GM19240 (cell line): Measurements from ENCODE around the gene TCF3.
A peak's percentile ranks its signal among the peaks of the same experiment; 100 is the strongest.

Source experiments
- DNase-seq: peaks from one replicate; pipeline ENCODE4 v3.0.0; 2011; ENCODE audit warnings: low spot score; ENCODE audit not compliant: insufficient read length

TCF3 gene

DNA sequence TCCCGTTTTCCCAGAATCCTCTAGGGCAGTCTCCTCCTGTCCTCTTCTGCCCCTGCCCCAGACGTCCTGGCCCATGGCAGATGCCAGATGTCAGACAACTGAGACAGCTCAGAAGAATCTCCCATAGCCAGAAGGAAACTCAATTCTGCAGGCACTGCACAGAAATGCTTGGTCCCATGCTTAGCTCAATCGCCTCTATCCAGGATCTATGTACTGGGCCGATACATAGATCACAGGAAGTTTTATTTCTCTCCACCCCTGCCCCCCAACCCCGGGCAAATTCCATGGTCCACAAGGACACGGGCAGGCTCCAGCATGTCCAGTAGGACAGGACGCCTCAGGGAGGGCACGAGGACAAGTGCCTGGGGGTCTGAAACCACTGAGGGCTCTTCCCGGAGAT is 64.5 kb downstream of the TCF3 start:
- DNase-seq, result no peak

DNA sequence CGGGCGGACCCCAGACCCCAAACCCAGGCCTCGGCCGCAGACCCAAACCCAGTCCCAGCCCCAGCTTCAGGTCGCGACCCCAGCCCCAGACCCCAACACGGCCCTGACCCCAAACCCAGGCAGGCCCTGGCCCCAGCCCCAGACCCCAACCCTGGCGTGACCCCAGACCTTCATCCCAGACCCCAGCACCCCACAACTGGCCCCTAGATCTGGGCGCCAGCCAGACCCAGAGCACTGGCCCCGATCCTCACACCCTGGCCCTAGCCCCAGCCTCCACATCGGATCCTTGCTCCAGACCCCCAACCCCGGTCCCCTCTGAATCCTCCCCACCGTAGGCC is 67.2 kb downstream of the TCF3 start:
- no peak for DNase-seq

DNA sequence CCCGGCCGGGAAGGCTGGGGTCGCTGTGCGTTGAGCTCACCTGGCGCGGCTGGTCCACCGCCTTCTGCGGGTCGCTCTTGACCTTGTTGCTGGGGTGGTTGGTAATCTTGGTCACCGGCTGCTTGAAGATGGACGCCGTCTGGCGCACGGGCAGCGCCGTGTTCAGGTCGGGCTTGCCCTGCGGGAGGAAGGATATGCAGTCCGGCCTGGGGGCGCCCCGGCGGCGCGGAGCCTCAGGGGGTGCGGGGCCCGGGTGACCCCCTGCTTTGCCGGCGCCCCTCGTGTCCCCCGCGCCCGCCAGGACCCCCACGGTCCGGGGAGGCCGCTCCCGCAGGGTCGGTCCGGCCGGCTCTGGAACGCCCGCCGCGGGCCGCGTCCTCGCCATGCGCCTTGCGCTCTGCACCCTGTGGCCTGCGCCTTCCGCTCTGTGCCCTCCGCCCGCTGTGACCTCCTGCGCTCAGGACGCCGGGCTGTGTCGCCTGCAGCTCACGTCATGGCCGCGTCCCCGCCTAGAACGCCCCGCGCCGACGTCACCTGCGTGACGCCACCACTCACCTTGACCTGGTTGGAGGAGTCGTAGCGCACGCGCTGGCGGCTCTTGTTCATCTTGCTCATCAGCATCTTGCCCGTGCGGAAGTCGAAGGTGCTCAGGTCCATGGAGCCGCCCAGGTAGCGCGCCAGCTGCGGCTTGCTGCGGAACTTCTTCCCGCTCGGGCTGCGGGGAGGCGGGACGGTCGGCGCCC is 67.7 kb downstream of the TCF3 start:
- no peak for DNase-seq

DNA sequence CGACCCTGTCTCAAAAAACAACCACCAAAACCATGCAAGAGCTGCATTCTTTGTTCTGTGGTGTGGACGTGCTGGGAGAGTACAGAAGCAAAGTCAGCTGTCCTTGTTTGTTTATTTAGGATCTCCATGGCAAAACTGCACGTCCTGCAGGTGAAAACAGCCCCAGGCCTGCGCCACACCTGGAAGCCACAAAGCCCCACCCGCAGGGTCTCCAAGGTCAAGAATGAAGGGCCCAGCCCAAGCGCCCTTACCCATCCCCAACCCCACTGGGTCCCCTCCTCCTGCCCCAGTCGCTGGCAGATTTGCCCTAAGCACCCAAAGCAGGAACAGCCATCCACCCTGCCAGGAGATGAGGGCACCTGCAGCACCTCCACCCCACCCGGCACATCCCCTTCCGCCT is 70.2 kb downstream of the TCF3 start:
- no peak for DNase-seq

DNA sequence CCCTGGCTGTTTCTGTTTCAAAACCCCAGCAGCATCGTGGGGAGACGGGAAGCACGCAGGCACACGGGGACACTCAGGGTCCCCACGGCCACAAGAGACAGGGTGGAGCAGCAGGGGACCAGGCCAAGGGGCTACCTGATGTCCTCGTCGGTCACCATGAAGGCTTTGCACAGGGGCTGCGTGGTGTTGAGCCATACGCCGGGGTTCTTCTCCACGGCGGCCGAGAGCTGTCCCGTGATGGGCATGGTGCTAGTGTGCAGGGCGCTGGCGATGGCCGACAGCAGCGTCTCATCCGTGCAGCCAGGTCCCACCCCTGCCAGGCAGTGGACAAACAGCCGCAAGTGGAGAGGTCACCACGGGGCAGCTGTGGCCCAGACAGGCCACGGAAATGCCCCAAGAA is 71.5 kb downstream of the TCF3 start:
- DNase-seq, result no peak

DNA sequence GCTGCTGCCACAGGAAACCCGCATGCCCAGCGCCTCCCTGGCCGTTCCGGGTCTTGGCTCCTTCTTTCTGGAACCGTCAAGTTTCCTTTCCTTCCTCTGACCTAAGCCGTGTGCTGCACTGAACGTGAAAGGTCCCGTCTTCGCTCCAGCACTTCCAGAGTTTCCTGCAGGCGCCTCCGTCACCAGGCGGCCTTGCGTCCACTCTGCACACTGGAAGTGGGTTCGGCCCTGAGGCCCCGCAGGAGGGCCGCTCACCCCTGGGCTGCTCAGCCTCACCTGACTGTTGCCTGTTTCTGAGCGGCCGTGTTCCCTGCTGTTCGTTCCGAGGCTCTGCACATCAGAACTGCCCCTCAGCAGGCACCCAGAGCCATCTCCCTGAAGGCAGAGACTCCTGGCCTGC is 72.0 kb downstream of the TCF3 start:
- no peak for DNase-seq

DNA sequence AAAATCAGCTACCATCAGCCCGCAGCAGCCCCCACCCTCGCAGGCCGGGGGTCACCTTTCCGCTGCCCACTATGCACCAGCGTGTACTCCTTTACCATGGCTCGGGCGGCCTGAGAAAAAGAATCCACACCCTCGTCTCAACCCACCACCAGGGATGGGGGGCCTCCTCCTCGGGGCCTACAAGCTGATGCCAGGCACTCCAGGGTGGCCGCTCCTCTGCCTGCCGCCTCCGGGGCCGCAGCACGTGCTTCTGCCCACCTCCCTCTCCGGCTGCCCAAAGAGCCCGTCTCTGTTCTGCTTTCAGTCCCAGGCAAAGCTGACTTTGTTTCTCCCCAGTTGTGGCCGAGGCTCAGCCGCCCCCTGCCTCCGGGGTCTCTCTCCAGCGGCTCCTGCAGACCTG is 73.2 kb downstream of the TCF3 start:
- no peak for DNase-seq

DNA sequence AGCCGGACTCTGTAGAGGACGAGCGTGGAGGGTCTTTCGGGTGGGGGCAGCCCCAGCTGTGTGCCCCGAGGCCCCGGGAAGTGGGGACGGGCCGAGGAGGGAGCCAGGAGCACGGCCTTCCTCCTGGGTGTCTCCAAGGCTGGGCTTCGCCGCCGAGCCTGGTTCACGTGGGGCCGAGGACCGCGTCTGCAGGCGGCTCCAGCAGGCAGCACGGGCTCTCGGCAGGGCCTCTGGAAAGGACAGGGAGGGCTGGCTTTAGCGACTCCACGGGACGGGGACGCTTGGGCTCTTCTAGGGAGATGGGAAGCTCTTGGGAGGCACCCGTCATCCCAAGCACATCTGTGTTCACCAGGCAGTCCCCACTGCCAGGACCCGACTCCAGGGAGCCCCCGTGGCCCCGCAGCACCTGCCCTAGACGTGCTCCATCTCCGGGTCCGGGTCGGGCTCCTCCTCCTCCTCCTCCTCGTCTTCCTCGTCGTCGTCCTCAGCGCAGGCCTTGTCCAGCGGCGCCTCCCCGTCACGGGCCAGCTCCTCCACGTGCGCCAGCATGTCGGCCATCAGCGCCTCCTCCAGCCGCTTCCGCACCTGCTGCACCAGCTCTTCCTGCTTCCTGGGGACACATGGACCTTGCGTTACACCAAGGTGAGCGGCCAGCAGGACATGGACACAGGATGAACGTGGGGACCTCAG is 74.3 kb downstream of the TCF3 start:
- no peak for DNase-seq

DNA sequence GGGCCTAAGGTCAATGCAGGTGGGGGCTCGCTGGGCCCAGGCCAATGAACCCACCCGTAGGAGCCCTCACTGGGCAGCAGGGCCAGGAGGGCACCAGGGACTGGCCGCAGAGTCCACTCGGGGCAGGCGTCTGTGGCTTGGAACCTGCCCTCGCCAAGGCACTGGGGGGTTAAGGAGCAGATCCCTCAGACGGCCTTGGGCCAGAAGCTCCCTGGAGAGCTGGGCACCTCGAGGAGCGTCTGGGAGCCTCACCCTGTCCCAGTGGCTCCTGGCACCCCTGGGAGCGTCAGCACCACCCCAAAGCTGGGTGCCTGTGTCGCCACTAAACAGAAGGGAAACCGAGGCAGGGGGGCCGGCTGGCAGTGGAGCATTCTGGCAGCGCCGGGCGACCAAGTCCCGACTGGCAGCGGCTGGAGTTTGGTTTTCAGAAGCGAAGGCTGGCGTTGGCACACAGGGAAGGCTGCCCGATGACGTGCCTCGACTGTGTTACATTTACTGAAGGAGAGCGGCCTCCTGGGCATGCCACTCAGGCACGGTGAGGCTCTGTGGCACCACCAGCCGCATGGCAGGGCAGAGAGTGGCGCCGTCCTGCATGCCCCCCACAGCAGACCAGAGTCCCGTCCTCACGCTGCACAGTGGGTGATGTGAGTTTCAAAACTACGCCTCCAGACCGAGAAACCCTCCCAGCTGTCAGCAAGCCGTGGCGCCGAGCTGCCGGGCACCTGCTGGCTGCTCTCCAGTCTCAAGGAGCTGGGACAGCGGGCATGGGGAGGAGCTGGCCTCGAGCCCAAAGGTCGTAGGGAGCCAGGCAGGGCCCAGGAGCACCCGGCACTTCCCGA is 75.1 kb downstream of the TCF3 start:
- DNase-seq, result no peak

DNA sequence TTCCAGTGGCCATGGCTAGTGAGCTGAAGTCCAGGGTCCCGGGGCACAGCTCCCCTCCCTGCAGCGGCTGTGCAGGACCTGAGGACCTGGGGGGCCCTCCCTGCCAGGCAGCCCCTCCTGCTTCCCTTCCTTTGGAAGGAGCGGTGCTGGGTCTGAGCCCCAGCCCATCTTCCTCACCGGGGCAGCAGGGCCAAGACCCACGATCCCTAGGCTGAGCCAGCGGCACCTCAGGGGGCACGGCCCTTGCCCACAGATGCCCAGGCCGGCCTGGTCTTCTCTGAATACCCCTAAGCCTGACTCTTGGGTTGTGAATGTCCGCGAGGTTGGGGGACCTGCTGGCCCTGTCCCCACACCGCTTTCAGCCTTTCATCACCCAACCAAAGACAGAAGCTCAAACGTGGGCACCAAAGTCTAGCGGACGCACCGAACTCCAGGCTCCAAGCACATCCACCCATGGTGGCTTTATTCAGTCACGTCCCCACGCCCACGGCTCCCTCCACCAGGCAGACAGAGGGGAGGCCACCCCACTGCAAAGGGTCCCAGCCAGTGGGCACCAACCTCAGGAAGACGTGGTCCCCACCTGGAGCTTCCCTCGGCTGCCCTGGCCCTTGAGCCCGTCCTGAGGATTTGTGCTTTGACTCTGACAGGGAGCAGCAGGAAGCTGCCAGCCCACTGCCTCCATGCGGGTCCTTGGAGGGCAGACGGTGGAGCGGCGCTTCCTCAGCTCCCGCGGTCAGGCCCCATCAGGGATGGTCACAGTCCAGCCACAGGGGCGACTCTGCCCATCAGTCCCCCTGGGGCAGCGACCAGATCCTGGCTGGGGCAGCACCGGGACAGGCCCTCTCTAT is 75.9 kb downstream of the TCF3 start:
- no peak for DNase-seq

DNA sequence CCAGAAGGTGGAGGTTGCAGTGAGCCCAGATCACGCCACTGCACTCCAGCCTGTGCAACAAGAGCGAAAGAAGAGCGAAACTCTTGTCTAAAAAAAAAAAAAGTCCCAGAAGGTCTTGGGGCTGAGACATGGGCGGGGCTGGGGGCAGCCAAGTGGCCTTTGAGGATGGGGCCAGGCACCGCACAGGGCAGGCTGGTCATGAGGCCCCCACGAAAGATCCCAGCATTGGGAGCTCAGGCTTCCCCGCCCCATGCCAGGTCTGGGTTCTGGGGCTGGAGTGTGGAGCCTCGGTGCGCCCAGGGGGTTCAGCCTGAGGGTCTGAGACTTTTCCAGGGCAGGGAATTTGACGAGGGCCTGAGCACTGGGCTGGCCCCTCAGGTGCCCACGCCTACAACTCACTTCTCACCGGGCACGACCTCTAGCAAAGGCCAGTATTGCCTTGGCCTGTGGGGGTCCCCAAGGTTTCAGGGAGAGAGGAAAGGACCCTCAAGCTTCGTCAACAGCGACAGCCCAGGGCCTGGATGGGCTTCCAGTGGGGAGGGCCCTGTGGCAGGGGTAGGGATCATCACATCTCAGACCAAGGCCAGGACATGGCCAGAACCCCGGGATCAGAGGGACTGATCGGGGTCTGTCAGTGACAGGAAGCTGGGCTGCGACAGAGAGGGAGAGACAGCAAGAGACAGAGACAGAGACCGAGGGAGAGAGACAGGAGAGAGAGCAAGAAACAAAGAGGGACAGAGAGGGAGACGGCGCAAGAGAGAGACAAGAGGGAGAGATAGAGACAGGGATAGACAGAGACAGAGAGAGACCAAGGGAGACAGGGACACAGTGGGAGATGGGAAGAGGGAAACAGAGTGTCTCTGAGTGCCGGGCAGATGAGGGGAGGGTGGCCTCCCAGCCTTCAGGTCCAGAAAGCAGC is 76.8 kb downstream of the TCF3 start:
- DNase-seq, result no peak

DNA sequence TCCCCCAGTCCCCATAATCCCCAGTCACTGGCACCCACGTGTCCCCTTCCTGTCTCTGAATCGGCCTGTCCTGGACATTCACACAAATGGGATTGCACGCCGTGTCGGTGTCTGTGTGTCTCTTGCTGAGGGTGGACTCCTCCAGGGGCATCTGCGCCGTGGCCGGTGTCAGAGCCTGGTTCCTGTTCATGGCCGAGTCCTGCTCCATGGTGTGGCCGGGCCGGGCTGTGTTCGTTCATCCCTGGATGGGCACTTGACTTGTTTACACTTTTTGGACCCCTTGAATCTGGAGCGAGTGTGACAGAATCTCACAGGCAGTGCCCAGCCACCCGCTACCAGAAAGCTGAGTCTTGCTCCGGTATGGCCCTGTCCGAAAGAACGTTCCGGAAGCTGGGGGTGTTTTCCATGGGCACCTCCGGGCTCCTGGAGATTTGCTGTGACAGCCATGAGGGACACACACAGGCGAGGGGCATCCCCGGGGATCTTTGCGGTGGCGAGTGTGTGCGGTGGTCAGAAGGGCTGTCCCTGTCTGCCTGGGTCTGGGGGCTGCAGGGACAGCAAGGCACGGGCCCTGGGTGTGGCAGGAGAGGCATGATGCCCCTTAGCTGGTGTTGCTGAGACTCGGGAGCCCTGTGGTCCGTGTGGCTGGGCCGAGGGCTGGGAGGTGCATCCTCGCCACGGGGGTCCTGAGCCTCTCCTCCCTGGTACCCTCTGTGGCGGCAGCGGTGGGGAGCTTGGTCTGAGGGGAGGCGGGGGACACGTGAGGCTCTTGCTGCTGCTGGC is 77.9 kb downstream of the TCF3 start:
- DNase-seq, result no peak

DNA sequence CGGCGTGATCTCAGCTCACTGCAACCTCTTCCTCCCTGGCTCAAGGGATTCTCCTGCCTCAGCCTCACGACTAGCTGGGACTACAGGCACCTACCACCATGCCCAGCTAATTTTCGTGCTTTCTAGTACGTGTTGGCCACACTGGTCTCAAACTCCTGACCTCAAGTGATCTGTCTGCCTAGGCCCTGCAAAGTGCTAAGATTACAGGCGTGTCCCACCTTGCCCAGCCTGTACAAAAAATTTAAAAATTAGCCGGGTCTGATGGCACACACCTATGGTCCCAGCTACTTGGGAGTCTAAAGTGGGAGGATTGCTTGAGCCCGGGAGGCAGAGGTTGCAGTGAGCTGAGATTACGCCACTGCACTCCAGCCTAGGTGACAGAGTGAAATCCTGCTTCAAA is 79.6 kb downstream of the TCF3 start:
- DNase-seq, result no peak

DNA sequence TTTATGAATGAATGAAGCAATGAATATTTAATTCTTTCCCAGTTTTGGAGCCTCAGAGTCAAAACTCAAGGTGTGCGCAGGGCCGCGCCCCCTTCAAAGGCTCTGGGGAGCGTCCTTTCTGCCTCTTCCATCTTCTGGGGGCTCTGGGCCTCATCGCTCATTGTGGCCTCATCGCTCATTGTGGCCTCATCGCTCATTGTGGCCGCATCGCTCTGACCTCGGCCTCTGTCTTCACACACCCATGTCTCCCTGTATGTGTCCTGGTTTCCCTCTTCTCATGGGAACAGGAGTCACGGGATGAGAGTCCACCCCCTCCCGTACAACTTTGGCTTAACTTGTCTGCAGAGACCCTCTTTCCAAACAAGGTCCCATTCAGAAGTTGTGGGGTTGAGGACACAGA is 81.1 kb downstream of the TCF3 start:
- no peak for DNase-seq

DNA sequence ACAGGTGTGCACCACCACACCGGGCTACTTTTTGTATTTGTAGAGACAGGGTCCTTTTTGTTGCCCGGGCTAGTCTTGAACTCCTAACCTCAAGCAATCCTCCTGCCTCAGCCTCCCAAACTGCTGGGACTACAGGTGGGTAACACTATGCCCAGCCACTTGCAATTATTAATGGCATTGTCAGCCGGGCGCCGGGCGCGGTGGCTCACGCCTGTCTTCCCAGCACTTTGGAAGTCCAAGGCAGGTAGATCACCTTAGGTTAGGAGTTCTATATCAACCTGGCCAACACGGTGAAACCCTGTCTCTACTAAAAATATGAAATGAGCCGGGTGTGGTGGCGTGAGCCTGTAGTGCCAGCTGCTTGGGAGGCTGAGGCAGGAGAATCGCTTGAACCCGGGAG is 81.6 kb downstream of the TCF3 start:
- no peak for DNase-seq

DNA sequence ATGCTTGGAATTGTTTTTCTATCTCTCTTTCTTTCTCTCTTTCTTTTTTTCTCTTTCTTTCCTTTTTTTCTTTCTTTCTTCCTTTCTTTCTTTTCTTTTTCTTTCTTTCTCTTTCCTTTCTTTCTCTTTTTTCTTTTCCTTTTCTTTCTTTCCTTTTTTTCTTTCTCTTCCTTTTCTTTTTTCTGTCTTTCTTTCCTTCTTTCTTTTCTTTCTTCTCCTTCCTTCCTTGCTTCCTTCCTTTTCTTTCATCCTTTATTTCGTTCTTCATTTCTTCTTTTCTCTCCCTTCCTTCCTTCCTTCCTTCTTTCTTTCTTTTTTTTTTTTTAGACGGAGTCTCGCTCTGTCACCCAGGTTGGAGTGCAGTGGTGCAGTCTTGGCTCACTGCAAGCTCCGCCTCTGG is 82.4 kb downstream of the TCF3 start:
- no peak for DNase-seq

DNA sequence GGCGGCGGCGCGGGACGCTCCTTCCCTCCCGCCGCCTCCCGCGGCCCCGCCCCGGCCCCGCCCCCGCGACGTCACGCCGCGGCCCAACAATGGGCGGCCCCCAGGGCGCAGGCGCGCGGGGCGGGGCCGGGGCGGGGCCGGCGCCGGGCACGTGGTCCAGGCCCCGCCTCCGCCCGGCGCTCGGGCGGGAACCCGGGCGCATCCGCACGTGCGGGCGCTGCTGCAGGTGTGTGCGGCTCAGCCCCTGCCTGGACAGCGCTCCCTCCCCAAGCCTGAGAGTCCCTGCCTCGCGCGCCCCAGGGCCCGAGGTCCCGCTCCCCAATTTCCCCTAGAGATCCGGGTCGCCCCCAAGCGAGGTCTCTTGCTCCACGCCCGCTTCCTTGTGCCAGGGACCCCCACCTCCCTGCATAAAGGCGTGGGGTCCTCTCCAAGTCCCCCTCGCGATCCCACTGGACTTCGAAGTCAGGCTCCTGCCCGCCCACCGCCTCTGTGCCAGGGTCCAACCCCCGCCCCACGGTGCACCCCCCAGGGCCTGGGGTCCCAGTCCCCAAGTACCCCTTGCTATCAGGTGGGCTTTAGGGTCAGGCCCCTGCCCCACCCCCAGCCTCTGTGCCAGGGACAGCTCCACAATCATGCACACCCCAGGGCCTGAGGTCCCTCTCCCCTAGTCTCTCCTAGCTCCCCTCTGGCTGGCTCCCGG is 83.9 kb downstream of the TCF3 start, which contains the start of gene MEX3D:
Gene MEX3D, minus strand, starts transcription at position 6 of the 700 bp plus-strand sequence. CDS start 267 bp downstream, outside the sequence.
- peak; percentile 98 for DNase-seq

DNA sequence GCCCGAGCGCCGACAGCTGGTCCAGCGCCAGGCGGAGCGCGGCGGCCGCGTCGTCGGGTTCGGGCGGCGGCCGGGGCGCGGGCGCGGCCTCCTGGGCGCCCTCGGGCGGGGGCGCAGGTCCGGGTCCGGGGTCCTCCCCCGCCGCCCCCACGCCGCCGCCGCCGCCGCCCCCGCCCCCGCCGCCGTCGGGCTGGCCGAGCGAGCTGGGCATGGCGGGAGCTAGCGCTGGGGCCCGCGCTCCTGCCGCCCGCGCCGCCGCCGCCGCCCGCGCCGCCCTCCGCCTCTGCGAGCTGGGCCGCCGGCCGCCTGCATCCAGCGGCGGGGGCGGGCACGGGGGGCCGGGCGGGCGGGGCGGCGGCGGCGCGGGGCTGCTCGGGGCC is 84.6 kb downstream of the TCF3 start:
- no peak for DNase-seq
